AG20443 (cell line): Measurements from ENCODE around the gene KRTAP10-1.
"Not testable (repeated sequence)": the region's sequence is repeated elsewhere in the genome, so short reads cannot be mapped to it uniquely, and the experiment has no call there.

ENCODE experiments used
- DNase-seq: peaks from one replicate; pipeline ENCODE4 v3.0.0; 2012; ENCODE audit warnings: low spot score, mixed read lengths

KRTAP10-1 gene

GRCh38 chr21:44539991-44540666 lies at the start of gene KRTAP10-1:
Gene KRTAP10-1, minus strand, starts transcription at chr21:44540195. Its CDS starts 45 bp downstream, at chr21:44540150.
- DNase-seq, result no peak

GRCh38 chr21:44589094-44589493 lies 49.1 kb upstream of the KRTAP10-1 start:
- no peak for DNase-seq

- DNase-seq, result no peak
Measured at GRCh38 chr21:44585892-44586291, 45.9 kb upstream of the KRTAP10-1 start.

- DNase-seq, result no peak
Measured at GRCh38 chr21:44583800-44584147, 43.8 kb upstream of the KRTAP10-1 start.

GRCh38 chr21:44583089-44583799 lies 43.2 kb upstream of the KRTAP10-1 start:
- no peak for DNase-seq

GRCh38 chr21:44582055-44582454 lies 42.1 kb upstream of the KRTAP10-1 start:
- no peak for DNase-seq

GRCh38 chr21:44581158-44581557 lies 41.2 kb upstream of the KRTAP10-1 start:
- DNase-seq, result no peak

- not testable (repeated sequence) for DNase-seq
Measured at GRCh38 chr21:44580231-44580821, 40.3 kb upstream of the KRTAP10-1 start, which contains the start of gene KRTAP10-5. Gene KRTAP10-5, minus strand, starts transcription at chr21:44580604. Its CDS starts 26 bp downstream, at chr21:44580578.

GRCh38 chr21:44579833-44580144 lies 39.8 kb upstream of the KRTAP10-1 start:
- DNase-seq, result no peak

GRCh38 chr21:44579056-44579832 lies 39.2 kb upstream of the KRTAP10-1 start:
- DNase-seq, result no peak

GRCh38 chr21:44578371-44579055 lies 38.5 kb upstream of the KRTAP10-1 start:
- no peak for DNase-seq

GRCh38 chr21:44576025-44576420 lies 36.0 kb upstream of the KRTAP10-1 start:
- no peak for DNase-seq

- DNase-seq, result no peak
Measured at GRCh38 chr21:44575307-44576024, 35.5 kb upstream of the KRTAP10-1 start.

- no peak for DNase-seq
Measured at GRCh38 chr21:44574457-44575306, 34.7 kb upstream of the KRTAP10-1 start.

GRCh38 chr21:44573630-44574456 lies 33.8 kb upstream of the KRTAP10-1 start, which contains the start of gene KRTAP10-4:
Gene KRTAP10-4, plus strand, starts transcription at chr21:44573729. Its CDS starts 30 bp downstream, at chr21:44573759.
- not testable (repeated sequence) for DNase-seq

GRCh38 chr21:44572959-44573583 lies 33.1 kb upstream of the KRTAP10-1 start:
- no peak for DNase-seq

- DNase-seq, result no peak
Measured at GRCh38 chr21:44571844-44572782, 32.1 kb upstream of the KRTAP10-1 start.

GRCh38 chr21:44571296-44571695 lies 31.3 kb upstream of the KRTAP10-1 start:
- DNase-seq, result no peak
